WTC11 (cell line): ENCODE data around the gene TYW1B.
"Not testable (repeated sequence)": the region's sequence is repeated elsewhere in the genome, so short reads cannot be mapped to it uniquely, and the experiment has no call there.

Experiments used
- CTCF ChIP-seq: fragments of 200-600 bp; IDR thresholded peaks from 2 replicates; pipeline ENCODE4 v1.8.0; 2022; ENCODE audit warnings: antibody characterized with exemption
- E2F4 ChIP-seq: sonication (generic); formaldehyde crosslinking; IDR thresholded peaks from 2 replicates; pipeline ENCODE4 v1.8.1; 2022; ENCODE audit warnings: low read depth, mild to moderate bottlenecking, moderate library complexity, missing genetic modification reagents, borderline replicate concordance
- GRHL2 ChIP-seq: fragments of 250-450 bp; sonication (Bioruptor Pico); IDR thresholded peaks from 2 replicates; pipeline ENCODE4 v1.8.0; 2022; ENCODE audit warnings: mild to moderate bottlenecking, moderate library complexity; ENCODE audit not compliant: insufficient replicate concordance, severe bottlenecking
- TCF7 ChIP-seq: sonication (generic); formaldehyde crosslinking; IDR thresholded peaks from 2 replicates; pipeline ENCODE4 v1.8.0; 2022; ENCODE audit warnings: mild to moderate bottlenecking, low read depth, missing genetic modification reagents, moderate library complexity
- USF1 ChIP-seq: sonication (generic); formaldehyde crosslinking; IDR thresholded peaks from 2 replicates; pipeline ENCODE4 v1.8.0; 2022; ENCODE audit warnings: mild to moderate bottlenecking, missing genetic modification reagents
- TF ChIP-seq, protein P1 (sequence below): sonication (generic); formaldehyde crosslinking; IDR thresholded peaks from 2 replicates; pipeline ENCODE4 v1.8.0; 2022; ENCODE audit warnings: mild to moderate bottlenecking, missing genetic modification reagents
- TF ChIP-seq, protein P2 (sequence below): sonication (generic); formaldehyde crosslinking; IDR thresholded peaks from 2 replicates; pipeline ENCODE4 v1.8.1; 2022; ENCODE audit warnings: mild to moderate bottlenecking, moderate library complexity, missing genetic modification reagents

- not testable (repeated sequence) for TF ChIP-seq CTCF; USF1 (CRISPR knock-in tag); E2F4 (CRISPR knock-in tag); GRHL2; TCF7 (CRISPR knock-in tag)
- TF ChIP-seq, protein P1, sequence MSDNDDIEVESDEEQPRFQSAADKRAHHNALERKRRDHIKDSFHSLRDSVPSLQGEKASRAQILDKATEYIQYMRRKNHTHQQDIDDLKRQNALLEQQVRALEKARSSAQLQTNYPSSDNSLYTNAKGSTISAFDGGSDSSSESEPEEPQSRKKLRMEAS (CRISPR knock-in tag) = not testable (repeated sequence)
- TF ChIP-seq, protein P2, sequence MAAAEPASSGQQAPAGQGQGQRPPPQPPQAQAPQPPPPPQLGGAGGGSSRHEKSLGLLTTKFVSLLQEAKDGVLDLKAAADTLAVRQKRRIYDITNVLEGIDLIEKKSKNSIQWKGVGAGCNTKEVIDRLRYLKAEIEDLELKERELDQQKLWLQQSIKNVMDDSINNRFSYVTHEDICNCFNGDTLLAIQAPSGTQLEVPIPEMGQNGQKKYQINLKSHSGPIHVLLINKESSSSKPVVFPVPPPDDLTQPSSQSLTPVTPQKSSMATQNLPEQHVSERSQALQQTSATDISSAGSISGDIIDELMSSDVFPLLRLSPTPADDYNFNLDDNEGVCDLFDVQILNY (CRISPR knock-in tag) = not testable (repeated sequence)
Measured at GRCh38 chr7:72783601-72784370, 44.2 kb downstream of the TYW1B start.
